ENCODE results near the gene HS1BP3. TPM values are rescaled to one million over a fixed set of nuclear protein-coding genes. Genes with fewer than 3 reads are reported as not detected.

Gene HS1BP3
- total and polyA plus RNA-seq, 8 donors = 9.5 to 16.8 (median 10.8) TPM

GRCh38 chr2:20664431-20665242 lies 13.7 kb upstream of the HS1BP3 start:
- DNase-seq (no peak), FAIRE-seq (no peak), ATAC-seq (no peak)
- H3K9me3 ChIP-seq = no peaks in the 10 kb centered on the region
- TF ChIP-seq, protein P1, sequence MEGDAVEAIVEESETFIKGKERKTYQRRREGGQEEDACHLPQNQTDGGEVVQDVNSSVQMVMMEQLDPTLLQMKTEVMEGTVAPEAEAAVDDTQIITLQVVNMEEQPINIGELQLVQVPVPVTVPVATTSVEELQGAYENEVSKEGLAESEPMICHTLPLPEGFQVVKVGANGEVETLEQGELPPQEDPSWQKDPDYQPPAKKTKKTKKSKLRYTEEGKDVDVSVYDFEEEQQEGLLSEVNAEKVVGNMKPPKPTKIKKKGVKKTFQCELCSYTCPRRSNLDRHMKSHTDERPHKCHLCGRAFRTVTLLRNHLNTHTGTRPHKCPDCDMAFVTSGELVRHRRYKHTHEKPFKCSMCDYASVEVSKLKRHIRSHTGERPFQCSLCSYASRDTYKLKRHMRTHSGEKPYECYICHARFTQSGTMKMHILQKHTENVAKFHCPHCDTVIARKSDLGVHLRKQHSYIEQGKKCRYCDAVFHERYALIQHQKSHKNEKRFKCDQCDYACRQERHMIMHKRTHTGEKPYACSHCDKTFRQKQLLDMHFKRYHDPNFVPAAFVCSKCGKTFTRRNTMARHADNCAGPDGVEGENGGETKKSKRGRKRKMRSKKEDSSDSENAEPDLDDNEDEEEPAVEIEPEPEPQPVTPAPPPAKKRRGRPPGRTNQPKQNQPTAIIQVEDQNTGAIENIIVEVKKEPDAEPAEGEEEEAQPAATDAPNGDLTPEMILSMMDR (IDR thresholded peaks at IDR 0.05) = no peak
- H3K4me1 ChIP-seq = no peaks in the 10 kb centered on the region
- H3K27me3 ChIP-seq = peaks cover 0 to 11% (median 3%) of the 10 kb centered on the region in 4 donors
- H3K27ac ChIP-seq = no peak overlapping the region
- WGBS, 2 donors = 29 to 36% methylated on average over 17 of the region's 17 CpGs
- H3K36me3 ChIP-seq = no peaks in the 10 kb centered on the region
- intact Hi-C loops (cut with DNase I) = loop anchor here (5.0 to 10.0 kb wide), 4 partner anchors 90 to 303 kb away; no protein-coding TSS in a partner anchor
- no peak overlapping the region for H3K4me3 ChIP-seq

DNA sequence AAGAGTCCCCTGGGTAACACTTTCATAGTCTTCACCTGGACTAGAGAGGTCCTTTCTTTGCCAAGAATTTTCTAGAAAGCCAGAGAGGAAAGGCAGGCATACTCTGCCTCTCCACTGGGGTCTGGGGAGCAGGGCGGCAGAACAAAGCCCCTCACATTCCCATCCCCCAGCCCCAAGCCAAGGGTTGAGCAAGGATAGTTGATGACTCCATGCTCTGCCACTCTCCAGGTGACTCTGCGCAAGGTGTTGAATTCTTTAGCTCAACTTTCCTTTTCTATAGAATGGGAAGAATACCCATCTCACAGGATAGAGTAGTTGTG lies 13.1 kb upstream of the HS1BP3 start:
- Histone ChIP-seq H3K36me3 (no peaks in the 10 kb centered on the region), H3K27me3 (peaks cover 0 to 11% (median 3%) of the 10 kb centered on the region in 4 donors), H3K4me3 (no peak overlapping the region), H3K4me1 (no peaks in the 10 kb centered on the region), H3K9me3 (no peaks in the 10 kb centered on the region), H3K27ac (peak overlapping the region in 1 of 4 donors; percentile 20)
- TF ChIP-seq, protein P1 (IDR thresholded peaks at IDR 0.05) = no peak
- DNase-seq (no peak), FAIRE-seq (no peak), ATAC-seq (no peak)
- 62 to 64% methylated on average over 2 of the region's 2 CpGs for whole genome bisulfite sequencing, 2 donors
- intact Hi-C loops (cut with DNase I) = loop anchor here (5.0 to 10.0 kb wide), 3 partner anchors 91 to 301 kb away; no protein-coding TSS in a partner anchor

DNA sequence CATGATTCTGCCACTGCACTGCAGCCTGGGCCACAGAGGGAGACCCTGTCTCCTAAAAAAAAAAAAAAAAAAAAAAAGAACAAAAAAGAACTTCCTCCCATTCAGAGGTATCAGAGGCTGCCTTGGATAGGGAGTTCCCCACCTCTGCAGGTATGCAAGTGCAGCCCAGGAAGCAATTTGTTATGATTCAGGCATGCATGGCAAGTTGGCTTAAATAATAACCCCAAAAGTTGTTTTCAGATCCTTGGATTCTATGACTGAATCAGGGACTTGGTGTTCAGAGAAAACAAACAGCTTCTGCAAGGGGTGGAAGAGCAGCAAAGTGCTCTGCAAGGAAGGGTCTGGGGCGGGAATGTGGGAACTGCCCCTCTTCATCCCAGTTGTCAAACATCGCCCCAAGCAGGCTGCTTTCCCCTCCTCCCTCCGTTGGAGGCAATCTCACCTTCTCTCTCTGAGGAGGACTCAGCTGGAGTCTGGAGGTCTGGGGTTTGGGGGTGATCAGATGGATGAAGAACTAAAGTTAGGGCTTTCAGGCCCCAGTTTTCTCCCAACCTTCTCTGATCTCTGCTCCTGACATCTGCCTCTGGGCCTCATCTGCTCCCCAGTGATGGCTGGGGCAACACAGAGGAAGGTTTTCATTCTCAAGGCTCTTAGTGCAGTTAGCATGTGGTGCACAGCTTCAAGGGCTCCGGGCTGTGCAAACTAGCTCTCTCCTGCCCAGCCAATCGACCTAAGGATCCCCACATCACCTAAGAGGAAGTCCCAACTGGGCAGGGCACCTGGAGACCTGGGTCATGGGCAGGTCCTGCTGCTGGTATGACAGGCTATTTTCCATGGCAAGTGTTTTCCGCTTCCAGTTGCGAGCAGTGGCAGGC lies 12.5 kb upstream of the HS1BP3 start:
- Histone ChIP-seq H3K4me3 (no peak overlapping the region), H3K27ac (peak overlapping the region in 2 of 4 donors; percentile 30 to 33), H3K9me3 (no peaks in the 10 kb centered on the region), H3K36me3 (no peaks in the 10 kb centered on the region), H3K4me1 (no peaks in the 10 kb centered on the region), H3K27me3 (peaks cover 0 to 11% (median 3%) of the 10 kb centered on the region in 4 donors)
- FAIRE-seq (no peak), ATAC-seq (peak in 2 of 4 donors; percentile 31 to 37), DNase-seq (no peak)
- TF ChIP-seq, protein P1 (IDR thresholded peaks at IDR 0.05) = no peak
- intact Hi-C loops (cut with DNase I) = loop anchor here (5.0 to 10.0 kb wide), 3 partner anchors 91 to 301 kb away; no protein-coding TSS in a partner anchor
- 28 to 31% methylated on average over 7 of the region's 7 CpGs for WGBS, 2 donors

DNA sequence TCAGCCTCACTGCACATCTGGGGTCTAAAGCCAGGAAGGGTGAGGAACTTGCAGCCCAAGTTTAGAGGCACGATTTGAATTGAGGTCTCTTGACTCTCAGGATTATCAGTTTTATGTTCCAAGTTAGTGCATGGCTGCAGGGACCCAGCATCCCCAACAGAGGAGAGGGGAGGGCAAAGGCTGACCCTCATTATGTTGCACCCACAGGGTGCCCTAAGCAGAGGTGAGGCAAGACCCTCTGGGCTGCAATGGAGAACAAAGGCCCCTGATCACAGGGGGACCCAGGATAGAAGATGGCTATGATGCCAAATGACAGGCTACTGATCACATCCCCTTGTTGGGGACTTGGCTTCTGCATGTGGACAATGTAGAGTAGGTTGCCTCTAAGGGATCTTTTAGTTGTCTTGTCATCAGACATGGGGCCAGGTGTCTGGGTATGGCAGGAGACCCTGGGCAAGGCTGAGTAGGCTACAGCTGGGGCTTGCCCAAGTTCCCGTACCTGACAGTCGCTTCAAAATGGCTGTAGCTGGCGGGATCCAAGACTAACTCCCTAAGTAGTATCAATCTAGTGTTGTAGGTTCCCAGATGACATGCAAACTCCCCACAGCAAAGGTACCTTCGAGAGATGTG lies 11.5 kb upstream of the HS1BP3 start:
- no peak for DNase-seq
- no peak for ATAC-seq
- no peaks in the 10 kb centered on the region for H3K4me1 ChIP-seq
- 52 to 57% methylated on average over 5 of the region's 5 CpGs for WGBS, 2 donors
- H3K27me3 ChIP-seq = peaks cover 0 to 11% (median 3%) of the 10 kb centered on the region in 4 donors
- TF ChIP-seq, protein P1 (IDR thresholded peaks at IDR 0.05) = no peak
- no peak overlapping the region for H3K27ac ChIP-seq
- H3K4me3 ChIP-seq = no peak overlapping the region
- FAIRE-seq = no peak
- no peaks in the 10 kb centered on the region for H3K9me3 ChIP-seq
- H3K36me3 ChIP-seq = no peaks in the 10 kb centered on the region
- intact Hi-C loops (cut with DNase I) = loop anchor here (5.0 to 10.0 kb wide), 3 partner anchors 92 to 302 kb away; no protein-coding TSS in a partner anchor

Measured in pancreas (tissue), 10 donors.